Progenitor cell of endocrine pancreas (in vitro differentiated cells): Measurements from ENCODE around the gene DAB2. TPM values are rescaled to one million over a fixed set of nuclear protein-coding genes. Genes with fewer than 3 reads are reported as not detected.

Experiments used
- DNase-seq: peaks from one replicate; pipeline ENCODE4 v3.0.0; 2021; ENCODE audit warnings: low spot score; ENCODE audit not compliant: unreplicated experiment
- H3K27ac Mint-ChIP-seq: 2 replicates; pipeline ENCODE4 v1.8.0; 2021; ENCODE audit warnings: mild to moderate bottlenecking, moderate library complexity, mixed read lengths
- H3K27me3 Mint-ChIP-seq: 2 replicates; pipeline ENCODE4 v1.8.0; 2021; ENCODE audit warnings: mixed read lengths
- H3K36me3 Mint-ChIP-seq: 2 replicates; pipeline ENCODE4 v1.8.0; 2022; ENCODE audit warnings: mixed read lengths; ENCODE audit not compliant: insufficient read depth
- H3K4me1 Mint-ChIP-seq: 2 replicates; pipeline ENCODE4 v1.8.0; 2021; ENCODE audit warnings: low read depth, mixed read lengths
- H3K4me3 Mint-ChIP-seq: 2 replicates; pipeline ENCODE4 v1.8.0; 2021; ENCODE audit warnings: low read depth, mild to moderate bottlenecking, moderate library complexity, mixed read lengths
- H3K9me3 Mint-ChIP-seq: 2 replicates; pipeline ENCODE4 v1.8.0; 2021; ENCODE audit warnings: low read depth, mixed read lengths
- CTCF ChIP-seq: fragments of 200-600 bp; sonication (generic); IDR thresholded peaks from one replicate; pipeline ENCODE4 v1.5.0; 2021; ENCODE audit warnings: antibody characterized with exemption, mild to moderate bottlenecking; ENCODE audit not compliant: unreplicated experiment
- total RNA-seq: library from RNA; stranded (reverse); gene quantifications from 2 replicates; pipeline ENCODE4 v1.2.1, GENCODE V29; 2021

DAB2 gene
- total RNA-seq, 1 donor from 2014 or later = 46.0 TPM

- no peak for DNase-seq
- Mint-ChIP-seq H3K27me3 (no peaks in the 10 kb centered on the region), H3K9me3 (no peaks in the 10 kb centered on the region), H3K27ac (peak overlapping the region; percentile 8), H3K4me3 (no peak overlapping the region), H3K4me1 (peaks cover 36% of the 10 kb centered on the region), H3K36me3 (peaks cover 2% of the 10 kb centered on the region)
- TF ChIP-seq CTCF = no peak
Measured at GRCh38 chr5:39399135-39400036, 25.4 kb downstream of the DAB2 start.

- no peak for DNase-seq
- no peak for TF ChIP-seq CTCF
- no peaks in the 10 kb centered on the region for H3K27me3 Mint-ChIP-seq
- no peak overlapping the region for H3K4me3 Mint-ChIP-seq
- peaks cover 17% of the 10 kb centered on the region for H3K36me3 Mint-ChIP-seq
- H3K27ac Mint-ChIP-seq = no peak overlapping the region
- H3K4me1 Mint-ChIP-seq = peaks cover 40% of the 10 kb centered on the region
- H3K9me3 Mint-ChIP-seq = no peaks in the 10 kb centered on the region
Measured at GRCh38 chr5:39396843-39397242, 27.9 kb downstream of the DAB2 start.

DNA sequence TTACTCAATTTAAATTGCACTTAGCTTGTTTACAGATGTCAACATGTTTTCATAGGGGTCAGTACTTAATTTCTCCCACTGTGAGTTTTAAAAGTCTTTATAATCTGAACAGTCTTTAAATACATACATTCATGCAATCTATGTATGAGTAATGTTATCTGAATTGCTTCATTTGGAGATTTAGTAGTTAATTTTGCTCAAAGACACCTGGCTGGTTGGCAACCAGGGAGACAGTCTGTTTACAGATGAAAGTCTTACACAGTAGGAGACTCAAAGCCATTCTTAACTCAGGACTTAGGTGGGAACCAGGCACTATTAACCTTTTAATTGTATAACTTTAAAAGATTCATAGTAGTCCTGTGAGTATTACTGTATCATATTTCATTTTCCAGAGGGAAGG is 29.3 kb downstream of the DAB2 start:
- Mint-ChIP-seq H3K4me1 (peaks cover 32% of the 10 kb centered on the region), H3K36me3 (peaks cover 27% of the 10 kb centered on the region), H3K27me3 (no peaks in the 10 kb centered on the region), H3K27ac (peak overlapping the region; percentile 71), H3K4me3 (no peak overlapping the region), H3K9me3 (no peaks in the 10 kb centered on the region)
- no peak for TF ChIP-seq CTCF
- no peak for DNase-seq

GRCh38 chr5:39394946-39395345 is 29.8 kb downstream of the DAB2 start:
- no peaks in the 10 kb centered on the region for H3K27me3 Mint-ChIP-seq
- TF ChIP-seq CTCF = no peak
- H3K4me3 Mint-ChIP-seq = peak overlapping the region; percentile 1
- DNase-seq = no peak
- H3K4me1 Mint-ChIP-seq = peaks cover 28% of the 10 kb centered on the region
- peaks cover 27% of the 10 kb centered on the region for H3K36me3 Mint-ChIP-seq
- no peaks in the 10 kb centered on the region for H3K9me3 Mint-ChIP-seq
- peak overlapping the region; percentile 68 for H3K27ac Mint-ChIP-seq

- H3K27me3 Mint-ChIP-seq = no peaks in the 10 kb centered on the region
- no peak for DNase-seq
- no peak overlapping the region for H3K27ac Mint-ChIP-seq
- no peak overlapping the region for H3K4me3 Mint-ChIP-seq
- peaks cover 15% of the 10 kb centered on the region for H3K4me1 Mint-ChIP-seq
- no peaks in the 10 kb centered on the region for H3K9me3 Mint-ChIP-seq
- H3K36me3 Mint-ChIP-seq = peaks cover 31% of the 10 kb centered on the region
- TF ChIP-seq CTCF = no peak
Measured at GRCh38 chr5:39390945-39391344, 33.8 kb downstream of the DAB2 start.
